PFSK-1 (cell line): Measurements from ENCODE around the gene MOSMO.

Experiments used
- FOXP2 ChIP-seq: optimal IDR thresholded peaks from 2 replicates; pipeline ENCODE3; 2011; ENCODE audit warnings: borderline replicate concordance, control low read depth, inconsistent platforms; ENCODE audit not compliant: insufficient read depth; ENCODE audit errors: extremely low read length, extremely low read depth
- POLR2AphosphoS5 ChIP-seq: IDR thresholded peaks from 2 replicates; pipeline ENCODE4 v1.6.1; 2012; ENCODE audit warnings: low read depth, mild to moderate bottlenecking, control low read depth, low read length, moderate library complexity
- SIN3A ChIP-seq: IDR thresholded peaks from 2 replicates; pipeline ENCODE4 v1.6.1; 2012; ENCODE audit warnings: mild to moderate bottlenecking, low read length, moderate library complexity, borderline replicate concordance; ENCODE audit not compliant: insufficient read depth
- TAF1 ChIP-seq: IDR thresholded peaks from 2 replicates; pipeline ENCODE4 v1.6.1; 2012; ENCODE audit warnings: low read length, control low read depth, borderline replicate concordance; ENCODE audit not compliant: insufficient read depth
- TF ChIP-seq, protein P1 (sequence below), 2 experiments: IDR thresholded peaks; 2 replicates each; pipeline versions ENCODE4 v1.6.1 to v1.8.0; 2011 to 2012; ENCODE audit warnings: low read depth in 2 of 2, low read length in 2 of 2, control low read depth in 1 of 2, inconsistent platforms in 1 of 2, mild to moderate bottlenecking in 1 of 2, moderate library complexity in 1 of 2; ENCODE audit not compliant: insufficient read depth in 1 of 2

GRCh38 chr16:22065252-22065651, 57.3 kb downstream of the MOSMO start:
- no peak for TF ChIP-seq TAF1
- TF ChIP-seq POLR2AphosphoS5: no peak
- TF ChIP-seq, protein P1, sequence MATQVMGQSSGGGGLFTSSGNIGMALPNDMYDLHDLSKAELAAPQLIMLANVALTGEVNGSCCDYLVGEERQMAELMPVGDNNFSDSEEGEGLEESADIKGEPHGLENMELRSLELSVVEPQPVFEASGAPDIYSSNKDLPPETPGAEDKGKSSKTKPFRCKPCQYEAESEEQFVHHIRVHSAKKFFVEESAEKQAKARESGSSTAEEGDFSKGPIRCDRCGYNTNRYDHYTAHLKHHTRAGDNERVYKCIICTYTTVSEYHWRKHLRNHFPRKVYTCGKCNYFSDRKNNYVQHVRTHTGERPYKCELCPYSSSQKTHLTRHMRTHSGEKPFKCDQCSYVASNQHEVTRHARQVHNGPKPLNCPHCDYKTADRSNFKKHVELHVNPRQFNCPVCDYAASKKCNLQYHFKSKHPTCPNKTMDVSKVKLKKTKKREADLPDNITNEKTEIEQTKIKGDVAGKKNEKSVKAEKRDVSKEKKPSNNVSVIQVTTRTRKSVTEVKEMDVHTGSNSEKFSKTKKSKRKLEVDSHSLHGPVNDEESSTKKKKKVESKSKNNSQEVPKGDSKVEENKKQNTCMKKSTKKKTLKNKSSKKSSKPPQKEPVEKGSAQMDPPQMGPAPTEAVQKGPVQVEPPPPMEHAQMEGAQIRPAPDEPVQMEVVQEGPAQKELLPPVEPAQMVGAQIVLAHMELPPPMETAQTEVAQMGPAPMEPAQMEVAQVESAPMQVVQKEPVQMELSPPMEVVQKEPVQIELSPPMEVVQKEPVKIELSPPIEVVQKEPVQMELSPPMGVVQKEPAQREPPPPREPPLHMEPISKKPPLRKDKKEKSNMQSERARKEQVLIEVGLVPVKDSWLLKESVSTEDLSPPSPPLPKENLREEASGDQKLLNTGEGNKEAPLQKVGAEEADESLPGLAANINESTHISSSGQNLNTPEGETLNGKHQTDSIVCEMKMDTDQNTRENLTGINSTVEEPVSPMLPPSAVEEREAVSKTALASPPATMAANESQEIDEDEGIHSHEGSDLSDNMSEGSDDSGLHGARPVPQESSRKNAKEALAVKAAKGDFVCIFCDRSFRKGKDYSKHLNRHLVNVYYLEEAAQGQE (IDR thresholded peaks at IDR 0.05; ENCODE audit: insufficient read depth in 1 of 2, low read depth in 2 of 2, low read length in 2 of 2): no peak
- no peak for TF ChIP-seq SIN3A
- TF ChIP-seq FOXP2: no peak
